ENCODE measurements around the gene AGAP1. TPM values are rescaled to one million over a fixed set of nuclear protein-coding genes. Genes with fewer than 3 reads are reported as not detected.

AGAP1 gene
- total and polyA plus RNA-seq, 2 donors (not counting 3 experiments of a cell fraction or from before 2014, with no cell fraction given) = 10.2 to 20.9 TPM

DNA sequence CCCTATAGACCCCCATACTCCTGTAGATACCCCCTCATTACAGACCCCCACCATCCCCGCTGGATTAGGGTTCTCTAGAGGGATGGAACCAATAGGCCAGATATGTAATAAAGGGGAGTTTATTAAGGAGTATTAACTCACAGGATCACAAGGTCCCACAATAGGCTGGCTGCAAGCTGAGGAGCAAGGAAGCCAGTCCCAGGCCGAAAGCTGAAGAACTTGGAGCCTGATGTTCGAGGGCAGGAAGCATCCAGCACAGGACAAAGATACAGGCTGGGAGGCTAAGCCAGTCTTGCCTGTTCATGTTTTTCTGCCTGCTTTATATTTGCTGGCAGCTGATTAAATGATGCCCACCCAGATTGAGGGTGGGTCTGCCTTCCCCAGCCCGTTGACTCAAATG is 106.6 kb downstream of the AGAP1 start:
- FAIRE-seq = no peak
- H3K79me2 ChIP-seq (ENCODE audit: control insufficient read depth, insufficient read depth, low read length) = no peaks in the 10 kb centered on the region

DNA sequence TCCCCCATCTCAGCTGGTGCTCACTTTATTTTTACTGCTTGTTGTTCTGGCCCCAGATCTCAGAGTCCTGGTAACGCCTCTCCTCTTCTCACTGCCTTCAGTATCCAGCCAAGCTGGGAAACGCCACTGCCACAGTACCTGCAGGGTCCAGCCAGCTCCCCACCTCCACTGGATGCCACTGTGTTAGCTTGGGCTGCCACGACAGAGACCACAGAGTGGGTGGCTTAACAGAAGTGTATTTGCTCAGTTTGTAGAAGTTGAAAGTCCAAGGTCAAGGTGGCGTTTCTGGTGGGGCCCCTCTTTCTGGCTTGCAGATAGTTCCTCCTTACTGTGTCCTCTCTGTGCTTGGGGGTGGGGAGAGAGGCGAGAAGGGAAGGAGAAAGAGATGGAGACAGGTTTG is 107.1 kb downstream of the AGAP1 start:
- POLR2A ChIA-PET = no interaction called here
- H3K4me1 ChIP-seq (ENCODE audit: control insufficient read depth, extremely low read depth, insufficient read depth, low read length) = no peaks in the 10 kb centered on the region
- H4K20me1 ChIP-seq (replicated peaks; ENCODE audit: control insufficient read depth, extremely low read depth, insufficient read depth, low read length) = no peaks in the 10 kb centered on the region
- dilution Hi-C loops (cut with MboI; ENCODE audit: extremely low pct_ligation_motif_present, low sequenced_read_pairs) = no loop called here
- no peaks in the 10 kb centered on the region for H3K27me3 ChIP-seq (ENCODE audit: control insufficient read depth in 2 of 2, insufficient read depth in 2 of 2, low read length in 2 of 2)
- no peaks in the 10 kb centered on the region for H3K9me3 ChIP-seq (replicated peaks; ENCODE audit: control insufficient read depth, insufficient read depth, low read length)
- H3K27ac ChIP-seq (ENCODE audit: insufficient read depth, low read depth, low read length) = no peak overlapping the region
- FAIRE-seq (no peak), DNase-seq (ENCODE audit: low read depth, low spot score) (no peak)
- H3K4me2 ChIP-seq (ENCODE audit: insufficient read depth, low read length) = no peak overlapping the region
- no peak overlapping the region for H3K9ac ChIP-seq (replicated peaks; ENCODE audit: extremely low read depth, insufficient read depth, low read length)
- H3K36me3 ChIP-seq (ENCODE audit: control insufficient read depth in 2 of 2, extremely low read depth in 1 of 2, insufficient read depth in 2 of 2, low read length in 2 of 2) = no peaks in the 10 kb centered on the region
- no peaks in the 10 kb centered on the region for H3K9me1 ChIP-seq (replicated peaks; ENCODE audit: control insufficient read depth, extremely low read depth, insufficient read depth, low read length)
- H2AFZ ChIP-seq (ENCODE audit: low read depth, low read length) = no peak overlapping the region
- no peak overlapping the region for H3K4me3 ChIP-seq (replicated peaks in 1 of 3; ENCODE audit: insufficient read depth in 1 of 3, low read depth in 1 of 3, low read length in 3 of 3)
- BruUV-seq (replicated peaks) = no TSS peak
- H3K79me2 ChIP-seq (ENCODE audit: control insufficient read depth, insufficient read depth, low read length) = no peaks in the 10 kb centered on the region
- CTCF ChIA-PET = interaction anchor here (1.4 kb wide), 1 partner anchor 145 kb away, joined by 7 read pairs; no protein-coding TSS in a partner anchor
- TF ChIP-seq, protein P1, sequence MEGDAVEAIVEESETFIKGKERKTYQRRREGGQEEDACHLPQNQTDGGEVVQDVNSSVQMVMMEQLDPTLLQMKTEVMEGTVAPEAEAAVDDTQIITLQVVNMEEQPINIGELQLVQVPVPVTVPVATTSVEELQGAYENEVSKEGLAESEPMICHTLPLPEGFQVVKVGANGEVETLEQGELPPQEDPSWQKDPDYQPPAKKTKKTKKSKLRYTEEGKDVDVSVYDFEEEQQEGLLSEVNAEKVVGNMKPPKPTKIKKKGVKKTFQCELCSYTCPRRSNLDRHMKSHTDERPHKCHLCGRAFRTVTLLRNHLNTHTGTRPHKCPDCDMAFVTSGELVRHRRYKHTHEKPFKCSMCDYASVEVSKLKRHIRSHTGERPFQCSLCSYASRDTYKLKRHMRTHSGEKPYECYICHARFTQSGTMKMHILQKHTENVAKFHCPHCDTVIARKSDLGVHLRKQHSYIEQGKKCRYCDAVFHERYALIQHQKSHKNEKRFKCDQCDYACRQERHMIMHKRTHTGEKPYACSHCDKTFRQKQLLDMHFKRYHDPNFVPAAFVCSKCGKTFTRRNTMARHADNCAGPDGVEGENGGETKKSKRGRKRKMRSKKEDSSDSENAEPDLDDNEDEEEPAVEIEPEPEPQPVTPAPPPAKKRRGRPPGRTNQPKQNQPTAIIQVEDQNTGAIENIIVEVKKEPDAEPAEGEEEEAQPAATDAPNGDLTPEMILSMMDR (IDR thresholded peaks at IDR 0.05; ENCODE audit: extremely low read depth in 1 of 2, insufficient read depth in 1 of 2, low read depth in 1 of 2, low read length in 2 of 2) = no peak
- TF ChIP-seq, protein P2, sequence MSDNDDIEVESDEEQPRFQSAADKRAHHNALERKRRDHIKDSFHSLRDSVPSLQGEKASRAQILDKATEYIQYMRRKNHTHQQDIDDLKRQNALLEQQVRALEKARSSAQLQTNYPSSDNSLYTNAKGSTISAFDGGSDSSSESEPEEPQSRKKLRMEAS (IDR thresholded peaks at IDR 0.05; ENCODE audit: insufficient read depth, insufficient read length) = no peak
- TF ChIP-seq FOS (IDR thresholded peaks at IDR 0.05; ENCODE audit: borderline replicate concordance, insufficient read depth, low read length) (no peak), JUN (IDR thresholded peaks at IDR 0.05; ENCODE audit: borderline replicate concordance, insufficient read depth, insufficient read length, low read depth) (no peak), GATA2 (IDR thresholded peaks at IDR 0.05; ENCODE audit: insufficient read depth, insufficient read length, low read depth, low read length) (no peak), POLR2A (IDR thresholded peaks at IDR 0.05; ENCODE audit: low read depth, low read length) (no peak), POLR2AphosphoS5 (IDR thresholded peaks at IDR 0.05; ENCODE audit: insufficient read depth, low read depth, low read length) (no peak), EZH2 (IDR thresholded peaks at IDR 0.05; ENCODE audit: borderline replicate concordance, low read depth, low read length, severe bottlenecking) (no peak), MYC (IDR thresholded peaks at IDR 0.05; ENCODE audit: low read depth, low read length) (no peak)
- intact Hi-C loops (cut with micrococcal nuclease) = no loop called here

More for the DNA sequence above, 106.6 kb downstream of the AGAP1 start:
- intact Hi-C loops (cut with micrococcal nuclease) (no loop called here), dilution Hi-C loops (cut with MboI; ENCODE audit: extremely low pct_ligation_motif_present, low sequenced_read_pairs) (no loop called here)
- no peak overlapping the region for H3K9ac ChIP-seq (replicated peaks; ENCODE audit: extremely low read depth, insufficient read depth, low read length)
- H3K4me1 ChIP-seq (ENCODE audit: control insufficient read depth, extremely low read depth, insufficient read depth, low read length) = no peaks in the 10 kb centered on the region
- no peak overlapping the region for H3K4me2 ChIP-seq (ENCODE audit: insufficient read depth, low read length)
- no peaks in the 10 kb centered on the region for H4K20me1 ChIP-seq (replicated peaks; ENCODE audit: control insufficient read depth, extremely low read depth, insufficient read depth, low read length)
- no peak overlapping the region for H2AFZ ChIP-seq (ENCODE audit: low read depth, low read length)
- H3K9me3 ChIP-seq (replicated peaks; ENCODE audit: control insufficient read depth, insufficient read depth, low read length) = no peaks in the 10 kb centered on the region
- no peaks in the 10 kb centered on the region for H3K27me3 ChIP-seq (ENCODE audit: control insufficient read depth in 2 of 2, insufficient read depth in 2 of 2, low read length in 2 of 2)
- DNase-seq (ENCODE audit: low read depth, low spot score) = no peak
- H3K4me3 ChIP-seq (replicated peaks in 1 of 3; ENCODE audit: insufficient read depth in 1 of 3, low read depth in 1 of 3, low read length in 3 of 3) = no peak overlapping the region
- H3K36me3 ChIP-seq (ENCODE audit: control insufficient read depth in 2 of 2, extremely low read depth in 1 of 2, insufficient read depth in 2 of 2, low read length in 2 of 2) = no peaks in the 10 kb centered on the region
- H3K27ac ChIP-seq (ENCODE audit: insufficient read depth, low read depth, low read length) = no peak overlapping the region
- H3K9me1 ChIP-seq (replicated peaks; ENCODE audit: control insufficient read depth, extremely low read depth, insufficient read depth, low read length) = no peaks in the 10 kb centered on the region
- ChIA-PET POLR2A (no interaction called here), CTCF (interaction anchor here (1.4 kb wide), 1 partner anchor 146 kb away, joined by 7 read pairs; no protein-coding TSS in a partner anchor)
- no TSS peak for BruUV-seq (replicated peaks)
- TF ChIP-seq, protein P1 (IDR thresholded peaks at IDR 0.05; ENCODE audit: extremely low read depth in 1 of 2, insufficient read depth in 1 of 2, low read depth in 1 of 2, low read length in 2 of 2) = no peak
- TF ChIP-seq MYC (IDR thresholded peaks at IDR 0.05; ENCODE audit: low read depth, low read length) = no peak

Data from endothelial cell of umbilical vein (primary cell).